Smooth muscle cell of the umbilical artery (primary cell): Measurements from ENCODE around the gene OTULINL. TPM values are rescaled to one million over a fixed set of nuclear protein-coding genes. Genes with fewer than 3 reads are reported as not detected.

Source experiments
- total RNA-seq: library from RNA; depleted of rRNA; stranded (reverse); fragments of >200 nt; gene quantifications from 2 replicates; pipeline ENCODE4 v1.2.3, GENCODE V29; 2014

The OTULINL gene
- under 0.01 and 0.14 TPM in 2 replicates for total RNA-seq

GRCh38 chr5:14581106-14581890 is at the start of gene OTULINL:
OTULINL (plus strand) TSS chr5:14581792; CDS start chr5:14581895, 103 bp downstream.

Other genes starting within 250 kb of the OTULINL start
- gene OTULIN, start 82.9 kb downstream of the OTULINL start, total RNA-seq: 23.8 and 23.9 TPM in 2 replicates